PC-9 (cell line): ENCODE data around the gene POLD2.

ENCODE experiments used
- EZH2 ChIP-seq: fragments of 200-600 bp; sonication (generic); IDR thresholded peaks from 2 replicates; pipeline ENCODE4 v1.8.0; 2017; ENCODE audit warnings: antibody characterized with exemption, low read depth
- TF ChIP-seq, protein P1 (sequence below): fragments of 200-600 bp; sonication (generic); conservative IDR thresholded peaks from 2 replicates; pipeline ENCODE4 v1.6.1; 2017; ENCODE audit warnings: mixed run types, antibody characterized with exemption, mild to moderate bottlenecking, moderate library complexity

DNA sequence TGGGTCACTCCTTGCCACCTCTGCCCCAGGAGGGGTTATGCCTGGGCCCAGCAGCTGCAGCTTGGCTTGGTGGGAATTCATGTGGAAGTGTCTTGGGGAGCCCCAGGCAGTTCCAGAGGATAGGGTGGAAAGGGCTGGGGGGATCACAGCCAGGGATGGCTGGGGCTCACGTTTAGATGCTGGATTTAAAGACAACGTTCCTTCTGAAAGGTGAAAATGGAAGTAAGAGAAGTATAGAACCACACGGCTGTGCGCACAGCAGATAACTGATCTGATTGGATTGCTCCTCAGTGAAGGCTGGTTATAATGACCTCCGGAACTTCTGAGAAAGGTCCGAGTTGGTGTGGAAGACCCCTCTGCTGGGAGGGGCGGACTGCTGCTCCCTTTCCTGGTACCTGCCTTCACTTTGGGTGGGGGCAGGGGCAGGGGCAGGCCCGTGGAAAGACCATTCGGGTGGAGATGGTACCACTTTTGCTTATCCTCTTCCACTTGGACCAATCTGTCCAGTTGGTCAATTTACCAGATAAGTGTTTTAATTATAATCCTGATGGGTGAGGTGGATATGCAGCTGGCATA lies 25.7 kb upstream of the POLD2 start:
- TF ChIP-seq, protein P1, sequence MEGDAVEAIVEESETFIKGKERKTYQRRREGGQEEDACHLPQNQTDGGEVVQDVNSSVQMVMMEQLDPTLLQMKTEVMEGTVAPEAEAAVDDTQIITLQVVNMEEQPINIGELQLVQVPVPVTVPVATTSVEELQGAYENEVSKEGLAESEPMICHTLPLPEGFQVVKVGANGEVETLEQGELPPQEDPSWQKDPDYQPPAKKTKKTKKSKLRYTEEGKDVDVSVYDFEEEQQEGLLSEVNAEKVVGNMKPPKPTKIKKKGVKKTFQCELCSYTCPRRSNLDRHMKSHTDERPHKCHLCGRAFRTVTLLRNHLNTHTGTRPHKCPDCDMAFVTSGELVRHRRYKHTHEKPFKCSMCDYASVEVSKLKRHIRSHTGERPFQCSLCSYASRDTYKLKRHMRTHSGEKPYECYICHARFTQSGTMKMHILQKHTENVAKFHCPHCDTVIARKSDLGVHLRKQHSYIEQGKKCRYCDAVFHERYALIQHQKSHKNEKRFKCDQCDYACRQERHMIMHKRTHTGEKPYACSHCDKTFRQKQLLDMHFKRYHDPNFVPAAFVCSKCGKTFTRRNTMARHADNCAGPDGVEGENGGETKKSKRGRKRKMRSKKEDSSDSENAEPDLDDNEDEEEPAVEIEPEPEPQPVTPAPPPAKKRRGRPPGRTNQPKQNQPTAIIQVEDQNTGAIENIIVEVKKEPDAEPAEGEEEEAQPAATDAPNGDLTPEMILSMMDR = no peak
- TF ChIP-seq EZH2 = no peak
